Neural crest cell (in vitro differentiated cells): ENCODE data around the gene ITGAE. TPM values are rescaled to one million over a fixed set of nuclear protein-coding genes. Genes with fewer than 3 reads are reported as not detected.
A peak's percentile ranks its signal among the peaks of the same experiment; 100 is the strongest.
"Not testable (repeated sequence)": the region's sequence is repeated elsewhere in the genome, so short reads cannot be mapped to it uniquely, and the experiment has no call there.

Experiments used
- DNase-seq: peaks from one replicate; pipeline ENCODE4 v3.0.0; 2021; ENCODE audit warnings: low read depth, mixed read lengths, low spot score
- H3K27ac Mint-ChIP-seq: one replicate; pipeline ENCODE4 v1.8.0; 2021; ENCODE audit warnings: mild to moderate bottlenecking, mixed read lengths; ENCODE audit not compliant: unreplicated experiment
- H3K27me3 Mint-ChIP-seq: 2 replicates; pipeline ENCODE4 v1.8.0; 2021; ENCODE audit warnings: low read depth, mild to moderate bottlenecking, mixed read lengths
- H3K36me3 Mint-ChIP-seq: 2 replicates; pipeline ENCODE4 v1.8.0; 2021; ENCODE audit warnings: low read depth, mild to moderate bottlenecking, mixed read lengths
- H3K4me1 Mint-ChIP-seq: 2 replicates; pipeline ENCODE4 v1.8.0; 2021; ENCODE audit warnings: mixed read lengths
- H3K4me3 Mint-ChIP-seq: one replicate; pipeline ENCODE4 v1.8.0; 2021; ENCODE audit warnings: mild to moderate bottlenecking, mixed read lengths
- H3K9me3 Mint-ChIP-seq: 2 replicates; pipeline ENCODE4 v1.8.0; 2021; ENCODE audit warnings: mixed read lengths
- total RNA-seq: library from RNA; stranded (reverse); gene quantifications from 2 replicates; pipeline ENCODE4 v1.2.1, GENCODE V29; 2021
- TF ChIP-seq, protein P1 (sequence below): fragments of 200-600 bp; sonication (generic); conservative IDR thresholded peaks from 2 replicates; pipeline ENCODE4 v1.5.0; 2021; ENCODE audit warnings: antibody characterized with exemption, mild to moderate bottlenecking

The ITGAE gene
- total RNA-seq, 1 donor from 2014 or later: 43.1 TPM

DNA sequence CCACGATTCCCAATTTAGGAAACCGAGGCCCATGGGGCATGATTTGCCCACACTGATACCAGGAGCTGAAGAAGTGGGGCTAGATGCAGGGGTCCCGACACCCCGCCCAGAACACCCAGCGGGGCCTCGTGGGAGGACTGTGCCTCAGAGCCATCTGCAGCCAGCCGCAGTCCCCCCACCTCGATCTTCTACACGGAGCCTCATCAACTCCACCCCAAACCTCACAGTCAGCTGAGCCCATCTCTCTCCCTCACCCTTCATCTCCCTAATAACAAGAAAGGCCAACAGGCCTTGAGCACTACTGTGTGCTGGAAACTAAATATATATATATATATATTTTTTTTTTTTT lies 4.2 kb downstream of the ITGAE start:
- Mint-ChIP-seq H3K27me3 (no peaks in the 10 kb centered on the region), H3K36me3 (no peaks in the 10 kb centered on the region), H3K4me3 (no peak overlapping the region), H3K4me1 (no peaks in the 10 kb centered on the region), H3K9me3 (no peaks in the 10 kb centered on the region), H3K27ac (no peak overlapping the region)
- TF ChIP-seq, protein P1, sequence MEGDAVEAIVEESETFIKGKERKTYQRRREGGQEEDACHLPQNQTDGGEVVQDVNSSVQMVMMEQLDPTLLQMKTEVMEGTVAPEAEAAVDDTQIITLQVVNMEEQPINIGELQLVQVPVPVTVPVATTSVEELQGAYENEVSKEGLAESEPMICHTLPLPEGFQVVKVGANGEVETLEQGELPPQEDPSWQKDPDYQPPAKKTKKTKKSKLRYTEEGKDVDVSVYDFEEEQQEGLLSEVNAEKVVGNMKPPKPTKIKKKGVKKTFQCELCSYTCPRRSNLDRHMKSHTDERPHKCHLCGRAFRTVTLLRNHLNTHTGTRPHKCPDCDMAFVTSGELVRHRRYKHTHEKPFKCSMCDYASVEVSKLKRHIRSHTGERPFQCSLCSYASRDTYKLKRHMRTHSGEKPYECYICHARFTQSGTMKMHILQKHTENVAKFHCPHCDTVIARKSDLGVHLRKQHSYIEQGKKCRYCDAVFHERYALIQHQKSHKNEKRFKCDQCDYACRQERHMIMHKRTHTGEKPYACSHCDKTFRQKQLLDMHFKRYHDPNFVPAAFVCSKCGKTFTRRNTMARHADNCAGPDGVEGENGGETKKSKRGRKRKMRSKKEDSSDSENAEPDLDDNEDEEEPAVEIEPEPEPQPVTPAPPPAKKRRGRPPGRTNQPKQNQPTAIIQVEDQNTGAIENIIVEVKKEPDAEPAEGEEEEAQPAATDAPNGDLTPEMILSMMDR: no peak
- DNase-seq: no peak

DNA sequence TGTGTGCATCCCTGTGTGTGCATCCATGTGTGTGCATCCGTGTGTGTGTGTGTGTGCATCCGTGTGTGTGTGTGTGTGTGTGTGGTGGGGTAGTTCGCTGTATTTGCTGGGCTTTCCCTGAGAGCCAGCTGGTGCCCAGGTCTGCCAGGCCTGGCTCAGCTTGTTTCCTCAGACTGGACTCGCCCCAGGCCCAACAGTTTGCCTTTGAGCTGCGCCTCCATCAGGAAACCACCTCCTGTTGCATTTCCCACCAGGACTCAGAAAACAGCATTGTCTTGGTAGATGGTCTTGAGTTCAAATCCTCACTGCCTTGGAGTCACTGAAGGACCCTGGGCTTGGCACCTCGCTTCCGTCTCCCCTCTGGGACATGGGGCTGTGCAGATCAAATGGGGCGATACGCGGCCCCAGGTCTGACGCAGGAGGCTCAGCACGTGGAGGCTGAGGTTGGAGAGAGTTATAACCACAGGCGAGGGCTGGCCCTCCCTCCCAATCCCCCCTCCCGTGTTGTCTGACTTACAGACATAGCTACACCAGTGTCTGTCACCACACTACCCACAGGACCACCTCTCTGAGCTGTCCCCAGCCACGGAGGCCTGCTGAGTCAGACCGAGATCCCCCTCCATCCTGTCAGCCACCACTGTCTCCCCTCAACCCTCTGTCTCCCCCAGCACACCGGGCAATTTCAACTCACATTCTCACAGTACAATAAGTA lies 4.7 kb downstream of the ITGAE start:
- H3K27ac Mint-ChIP-seq: no peak overlapping the region
- H3K4me3 Mint-ChIP-seq: no peak overlapping the region
- no peaks in the 10 kb centered on the region for H3K36me3 Mint-ChIP-seq
- no peaks in the 10 kb centered on the region for H3K4me1 Mint-ChIP-seq
- TF ChIP-seq, protein P1: no peak
- no peak for DNase-seq
- H3K9me3 Mint-ChIP-seq: no peaks in the 10 kb centered on the region
- H3K27me3 Mint-ChIP-seq: no peaks in the 10 kb centered on the region

DNA sequence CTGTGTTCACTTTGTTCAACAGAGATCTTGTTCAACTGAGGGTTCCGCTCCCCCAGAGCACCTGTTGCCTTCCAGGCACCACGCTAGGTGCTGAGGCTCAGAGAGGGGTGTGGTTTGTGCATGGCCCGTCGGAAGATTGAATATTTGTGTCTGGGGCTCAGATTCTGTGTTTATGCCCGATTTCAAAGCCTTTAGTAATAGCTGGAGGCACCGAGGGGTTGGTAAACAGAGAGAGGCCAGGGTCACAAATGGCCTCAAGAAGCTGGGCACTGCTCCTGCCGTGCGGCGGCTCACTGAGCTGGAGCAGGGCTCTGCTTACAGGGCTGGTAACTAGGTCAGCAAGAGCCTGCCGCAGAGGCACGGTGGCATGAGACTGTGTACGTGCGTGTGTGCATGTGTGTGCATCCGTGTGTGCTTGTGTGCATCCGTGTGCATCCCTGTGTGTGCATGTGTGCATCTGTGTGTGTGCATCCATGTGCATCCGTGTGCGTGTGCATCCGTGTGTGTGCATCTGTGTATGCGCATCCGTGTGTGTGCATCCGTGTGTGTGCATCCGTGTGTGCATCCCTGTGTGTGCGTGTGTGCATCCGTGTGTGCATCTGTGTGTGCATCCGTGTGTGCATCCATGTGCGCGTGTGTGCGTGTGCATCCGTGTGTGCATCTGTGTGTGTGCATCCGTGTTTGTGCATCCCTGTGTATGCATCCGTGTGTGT lies 5.4 kb downstream of the ITGAE start:
- H3K27me3 Mint-ChIP-seq: no peaks in the 10 kb centered on the region
- H3K9me3 Mint-ChIP-seq: no peaks in the 10 kb centered on the region
- H3K4me3 Mint-ChIP-seq: no peak overlapping the region
- no peaks in the 10 kb centered on the region for H3K36me3 Mint-ChIP-seq
- no peak for DNase-seq
- H3K4me1 Mint-ChIP-seq: no peaks in the 10 kb centered on the region
- TF ChIP-seq, protein P1: no peak
- H3K27ac Mint-ChIP-seq: peak overlapping the region; percentile 12

DNA sequence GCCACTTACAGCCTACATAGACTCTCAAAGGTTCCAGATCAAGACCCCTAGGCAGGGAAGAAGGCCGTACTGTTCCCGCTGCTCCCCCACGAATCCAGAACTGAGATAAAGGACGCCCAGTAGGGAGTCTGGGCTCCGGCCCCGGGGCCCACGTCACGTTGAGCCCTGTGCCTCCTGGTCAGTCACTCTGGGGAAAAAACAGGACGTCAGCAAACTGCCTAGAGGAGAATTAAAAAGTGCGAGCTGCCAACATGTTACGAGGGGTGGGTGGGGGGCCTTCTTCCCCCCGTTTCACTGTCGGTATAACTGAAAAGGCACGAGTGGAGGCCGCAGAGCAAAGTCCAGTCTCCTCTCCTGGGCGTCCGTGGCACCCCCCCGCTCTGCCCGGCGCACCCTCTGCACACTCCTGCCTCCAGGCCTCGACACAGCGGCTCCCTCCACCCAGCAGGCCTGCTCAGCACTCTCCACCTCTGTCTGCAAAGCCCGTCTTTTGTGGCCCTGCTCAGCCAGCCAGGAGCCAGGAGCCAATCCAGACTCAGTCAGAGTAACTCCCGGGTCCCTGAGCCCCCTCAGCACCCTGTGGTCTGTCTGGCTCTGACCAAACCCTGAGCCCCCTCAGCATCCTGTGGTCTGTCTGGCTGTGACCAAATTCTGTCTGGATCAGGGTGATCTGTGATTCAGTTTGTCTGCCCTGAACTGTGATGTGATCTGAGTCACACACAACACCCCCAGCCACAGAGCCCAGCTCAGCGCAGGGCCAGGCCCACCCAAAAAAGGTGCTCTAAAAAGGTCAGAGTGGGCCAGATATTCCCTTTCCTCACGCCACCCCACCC lies 6.2 kb downstream of the ITGAE start:
- peak overlapping the region; percentile 12 for H3K27ac Mint-ChIP-seq
- H3K36me3 Mint-ChIP-seq: no peaks in the 10 kb centered on the region
- no peak for DNase-seq
- TF ChIP-seq, protein P1: no peak
- no peak overlapping the region for H3K4me3 Mint-ChIP-seq
- H3K9me3 Mint-ChIP-seq: no peaks in the 10 kb centered on the region
- no peaks in the 10 kb centered on the region for H3K4me1 Mint-ChIP-seq
- no peaks in the 10 kb centered on the region for H3K27me3 Mint-ChIP-seq

DNA sequence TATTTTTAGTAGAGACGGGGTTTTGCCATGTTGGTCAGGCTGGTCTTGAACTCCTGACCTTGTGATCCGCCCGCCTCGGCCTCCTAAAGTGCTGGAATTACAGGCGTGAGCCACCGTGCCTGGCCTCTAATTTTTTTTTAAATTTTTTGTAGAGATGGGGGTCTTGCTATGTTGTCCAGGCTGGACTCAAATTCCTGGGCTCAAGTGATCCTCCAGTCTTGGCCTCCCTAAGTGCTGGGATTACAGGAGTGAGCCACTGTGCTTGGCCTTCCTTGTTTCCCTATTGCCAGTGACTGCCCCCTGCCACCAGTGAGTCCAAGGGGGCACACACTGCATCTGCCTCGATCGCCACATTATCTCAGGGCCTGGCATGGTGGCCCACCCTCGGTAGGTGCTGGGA lies 6.8 kb downstream of the ITGAE start:
- H3K36me3 Mint-ChIP-seq, DNase-seq, H3K9me3 Mint-ChIP-seq, H3K27ac Mint-ChIP-seq, H3K4me1 Mint-ChIP-seq, H3K27me3 Mint-ChIP-seq, H3K4me3 Mint-ChIP-seq: not testable (repeated sequence)

DNA sequence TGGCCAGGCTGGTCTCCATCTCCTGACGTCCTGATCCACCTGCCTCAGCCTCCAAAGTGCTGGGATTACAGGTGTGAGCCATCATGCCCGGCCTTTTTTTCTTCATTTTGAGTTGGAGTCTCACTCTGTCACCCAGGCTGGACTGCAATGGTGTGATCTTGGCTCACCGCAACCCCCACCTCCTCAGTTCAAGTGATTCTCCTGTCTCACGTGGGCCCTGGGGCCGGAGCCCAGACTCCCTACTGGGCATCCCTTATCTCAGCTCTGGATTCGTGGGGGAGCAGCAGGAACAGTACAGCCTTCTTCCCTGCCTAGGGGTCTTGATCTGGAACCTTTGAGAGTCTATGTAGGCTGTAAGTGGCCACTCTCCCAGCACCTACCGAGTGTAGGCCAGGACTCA lies 7.7 kb downstream of the ITGAE start:
- not testable (repeated sequence) for DNase-seq, H3K4me3 Mint-ChIP-seq, H3K36me3 Mint-ChIP-seq, H3K27ac Mint-ChIP-seq, H3K9me3 Mint-ChIP-seq, H3K27me3 Mint-ChIP-seq, H3K4me1 Mint-ChIP-seq
